Retinal pigment epithelial cell (primary cell): Measurements from ENCODE around the gene YIPF3.

Source experiments
- DNase-seq: peaks from one replicate; pipeline ENCODE4 v3.0.0-alpha.2; 2010; ENCODE audit warnings: low read depth
- H3K4me3 ChIP-seq: 2 replicates; pipeline ENCODE4 v1.5.1; 2011; ENCODE audit warnings: mild to moderate bottlenecking, low read length, control low read depth, moderate library complexity
- CTCF ChIP-seq: conservative IDR thresholded peaks from 2 replicates; pipeline ENCODE4 v1.5.1; 2011; ENCODE audit warnings: low read depth, low read length, control low read depth, inconsistent platforms

The YIPF3 gene

DNA sequence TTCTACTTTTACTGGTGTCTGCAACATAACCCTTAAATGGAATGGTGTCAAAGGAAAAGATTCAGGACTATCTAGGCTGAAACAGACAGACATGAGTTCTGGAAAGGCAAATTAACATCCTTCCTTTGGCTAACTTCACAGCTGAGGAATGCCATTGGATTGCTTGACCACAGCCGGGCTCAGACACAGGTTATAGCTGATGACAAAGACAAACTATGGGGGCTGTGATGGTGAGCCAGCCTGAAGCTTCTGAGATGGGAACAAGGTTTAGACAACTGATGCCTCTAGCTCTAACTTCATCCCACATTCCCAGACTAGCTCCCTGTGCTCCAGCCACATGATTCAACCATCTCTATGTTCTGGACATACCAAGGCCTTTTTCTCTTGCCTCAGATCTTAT lies 15.5 kb upstream of the YIPF3 start:
- no peak overlapping the region for H3K4me3 ChIP-seq
- TF ChIP-seq CTCF, result no peak
- DNase-seq, result no peak

GRCh38 chr6:43524483-43524961 lies 7.8 kb upstream of the YIPF3 start:
- no peak for DNase-seq
- H3K4me3 ChIP-seq, result no peak overlapping the region
- TF ChIP-seq CTCF, result no peak

- TF ChIP-seq CTCF, result no peak
- H3K4me3 ChIP-seq, result no peak overlapping the region
- DNase-seq, result no peak
Measured at GRCh38 chr6:43523284-43523683, 6.6 kb upstream of the YIPF3 start.

DNA sequence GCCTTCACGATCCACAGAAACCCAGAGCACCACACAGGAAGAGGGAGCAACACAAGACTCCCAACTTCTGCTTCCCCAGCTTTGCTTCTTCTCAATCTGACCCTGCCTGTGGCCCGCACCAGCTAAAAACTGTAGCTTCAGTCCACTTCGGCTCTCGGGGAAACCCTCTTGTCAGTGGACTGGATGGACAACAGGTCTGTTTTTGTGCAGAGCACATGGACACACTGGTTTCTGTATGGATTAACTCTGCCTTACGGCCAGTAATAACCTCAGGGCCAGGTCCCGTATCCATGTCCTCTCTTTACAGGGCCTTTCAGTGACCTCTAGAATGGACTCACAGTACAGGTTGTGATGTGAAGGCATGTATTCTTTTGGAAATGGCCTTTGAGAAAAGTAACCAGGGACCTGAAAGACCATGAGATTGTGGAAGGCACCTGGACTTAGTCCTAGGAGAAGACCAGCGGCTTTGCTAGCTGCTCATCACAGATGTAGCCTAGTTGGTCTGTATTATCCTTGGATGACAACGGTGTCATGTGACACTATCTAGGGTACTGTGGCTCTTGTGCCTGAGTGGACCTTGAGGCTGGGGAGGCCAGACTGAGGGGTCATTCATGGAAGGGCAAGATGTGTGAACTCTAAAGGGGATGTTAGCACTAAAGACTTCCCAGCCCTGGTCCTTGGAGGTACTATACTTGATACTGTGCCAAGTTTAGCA lies 6.0 kb upstream of the YIPF3 start:
- no peak for DNase-seq
- no peak for TF ChIP-seq CTCF
- no peak overlapping the region for H3K4me3 ChIP-seq

DNA sequence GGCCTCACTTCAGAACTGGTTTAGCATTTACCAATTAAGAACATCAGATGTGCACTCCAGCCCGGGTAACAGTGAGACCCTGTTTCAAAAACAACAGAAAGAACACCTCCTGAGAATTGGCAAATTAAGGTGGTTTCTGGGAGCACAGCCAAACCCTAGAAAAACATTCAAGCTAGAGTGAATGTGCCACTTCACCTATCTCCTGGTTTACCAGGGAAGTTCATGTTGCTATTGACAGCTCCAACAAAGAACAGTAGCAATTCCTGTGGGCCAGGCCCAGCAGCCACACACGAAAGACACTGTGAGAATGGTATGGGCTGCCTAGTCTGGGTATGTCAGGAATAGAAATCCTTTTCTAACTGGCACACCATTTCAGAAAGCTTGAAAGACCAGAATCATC lies 5.1 kb upstream of the YIPF3 start:
- DNase-seq, result no peak
- no peak for TF ChIP-seq CTCF
- H3K4me3 ChIP-seq, result no peak overlapping the region

DNA sequence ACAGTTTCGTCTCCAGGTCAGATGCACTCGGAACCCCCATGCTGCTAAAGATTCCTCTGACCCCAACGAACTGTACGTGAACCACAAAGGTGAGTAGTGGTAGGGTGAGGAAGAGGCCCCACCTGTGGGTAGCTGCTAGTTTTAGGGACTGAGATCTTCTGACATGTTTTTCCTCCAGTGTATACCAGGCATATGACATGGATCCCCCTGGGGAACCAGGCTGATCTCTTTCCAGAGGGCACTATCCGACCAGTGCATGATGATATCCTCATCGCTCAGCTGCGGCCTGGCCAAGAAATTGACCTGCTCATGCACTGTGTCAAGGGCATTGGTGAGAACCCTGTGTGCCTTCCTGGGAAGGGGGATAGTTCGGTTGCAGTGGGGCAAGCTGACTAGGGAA lies 3.4 kb upstream of the YIPF3 start:
- no peak for DNase-seq
- no peak overlapping the region for H3K4me3 ChIP-seq
- TF ChIP-seq CTCF, result no peak
